ENCODE measurements around the gene SLC26A2.
A peak's percentile ranks its signal among the peaks of the same experiment; 100 is the strongest.
"Not testable (repeated sequence)": the region's sequence is repeated elsewhere in the genome, so short reads cannot be mapped to it uniquely, and the experiment has no call there.

Gene SLC26A2

DNA sequence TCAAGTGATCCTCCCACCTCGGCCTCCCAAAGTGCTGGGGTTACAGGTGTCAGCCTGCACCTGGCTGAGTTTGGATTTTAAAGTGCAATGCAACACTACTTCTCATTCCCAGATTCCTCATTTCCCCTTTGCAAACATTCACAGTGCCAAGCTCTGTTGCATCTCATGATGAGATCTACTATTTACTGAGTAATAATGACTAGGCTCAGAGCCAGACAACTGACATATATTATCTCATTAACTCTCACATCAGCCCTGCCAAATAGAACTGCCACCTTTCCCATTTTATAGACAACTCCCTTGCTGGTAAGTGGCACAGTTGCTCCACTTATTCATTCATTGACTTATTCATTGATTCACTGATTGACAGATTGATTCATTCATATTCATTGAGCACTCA lies 22.9 kb upstream of the SLC26A2 start:
- DNase-seq, result peak in 1 of 2 experiments; percentile 9

DNA sequence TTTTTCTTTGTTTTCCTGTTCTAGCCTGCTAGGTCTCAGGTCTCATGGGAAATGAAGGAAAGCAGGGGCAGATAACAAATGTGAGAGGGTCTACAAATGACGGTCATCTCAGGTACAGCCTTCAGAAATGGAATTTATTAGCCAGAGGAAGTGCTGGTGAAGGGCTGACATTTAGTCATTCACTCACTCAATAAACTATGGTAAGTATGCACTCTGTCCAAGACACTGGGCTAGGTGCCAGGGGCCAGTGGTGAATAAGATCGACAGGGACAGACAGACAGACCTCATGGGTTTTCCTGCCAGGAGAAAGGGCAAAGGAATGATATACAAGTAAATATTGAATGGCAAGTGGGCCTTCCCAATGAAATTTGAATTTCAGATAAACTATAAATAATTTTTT lies 22.3 kb upstream of the SLC26A2 start:
- DNase-seq, result no peak

DNA sequence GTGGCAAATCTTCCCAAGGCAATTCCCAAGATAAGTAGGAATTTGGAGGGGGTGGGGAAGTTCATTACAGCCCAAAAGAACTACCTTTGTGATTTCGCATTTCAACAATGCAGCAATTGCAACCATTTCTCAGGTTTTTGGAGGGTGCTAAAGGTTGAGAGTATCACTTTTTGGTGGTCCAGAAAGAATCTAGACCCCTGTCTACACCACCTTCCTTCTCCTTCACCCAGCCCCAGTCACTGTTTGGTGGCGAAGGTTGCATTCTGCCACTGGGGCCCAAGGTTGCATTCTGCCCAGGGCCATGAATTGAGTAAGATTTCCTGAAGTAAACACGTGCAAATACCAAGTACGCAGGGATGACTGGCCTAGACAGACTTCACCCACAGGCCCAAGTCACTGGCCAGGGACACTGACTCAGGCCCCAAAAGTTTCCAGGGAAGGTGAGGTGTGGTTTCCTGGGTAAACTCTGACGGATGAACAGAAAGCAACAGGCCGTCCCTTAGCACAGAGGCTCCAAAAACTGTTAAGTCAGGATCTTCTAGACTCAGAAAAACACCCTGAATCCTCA lies 21.7 kb upstream of the SLC26A2 start:
- no peak for DNase-seq

DNA sequence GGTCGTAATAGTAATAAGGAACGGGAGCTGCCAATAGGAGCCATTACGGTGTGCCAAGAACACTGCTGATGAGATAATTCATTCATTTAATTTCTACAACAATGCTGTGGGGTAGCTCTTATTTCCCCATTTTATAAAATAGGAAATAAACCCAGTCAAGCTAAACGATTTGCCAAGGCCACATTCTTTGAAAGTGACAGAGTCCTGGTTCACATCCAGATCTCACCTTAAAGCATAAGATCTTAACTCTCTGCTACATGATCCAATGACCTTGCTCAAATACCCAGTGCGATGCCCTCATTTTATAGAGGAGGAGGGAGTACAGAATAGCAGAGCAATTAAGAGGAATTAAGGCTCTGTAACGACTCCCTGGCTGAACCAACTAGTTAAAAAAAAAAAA lies 21.0 kb upstream of the SLC26A2 start:
- DNase-seq, result no peak

DNA sequence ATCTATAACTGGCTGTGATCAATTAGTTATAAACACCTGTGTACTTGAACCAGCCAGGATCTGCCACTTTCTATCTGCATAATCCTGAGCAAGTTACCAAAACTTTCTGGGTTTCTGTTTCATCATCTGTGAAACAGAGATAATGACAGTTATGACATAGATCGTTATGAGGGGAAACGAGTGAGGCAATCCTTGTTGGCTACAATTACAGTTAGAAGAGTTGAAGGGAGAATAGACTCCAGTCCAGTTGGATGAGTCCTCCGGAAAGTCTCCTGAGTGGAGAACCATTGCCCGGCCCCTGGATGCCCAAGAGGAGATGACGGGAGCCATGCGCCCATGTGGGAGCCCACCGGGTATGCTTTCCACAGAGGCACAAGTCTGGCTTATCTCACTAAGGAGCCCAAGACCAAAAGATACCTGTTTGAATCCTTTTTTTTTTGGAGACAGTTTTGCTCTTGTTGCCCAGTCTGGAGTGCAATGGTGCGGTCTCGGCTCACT lies 20.4 kb upstream of the SLC26A2 start:
- no peak for DNase-seq

DNA sequence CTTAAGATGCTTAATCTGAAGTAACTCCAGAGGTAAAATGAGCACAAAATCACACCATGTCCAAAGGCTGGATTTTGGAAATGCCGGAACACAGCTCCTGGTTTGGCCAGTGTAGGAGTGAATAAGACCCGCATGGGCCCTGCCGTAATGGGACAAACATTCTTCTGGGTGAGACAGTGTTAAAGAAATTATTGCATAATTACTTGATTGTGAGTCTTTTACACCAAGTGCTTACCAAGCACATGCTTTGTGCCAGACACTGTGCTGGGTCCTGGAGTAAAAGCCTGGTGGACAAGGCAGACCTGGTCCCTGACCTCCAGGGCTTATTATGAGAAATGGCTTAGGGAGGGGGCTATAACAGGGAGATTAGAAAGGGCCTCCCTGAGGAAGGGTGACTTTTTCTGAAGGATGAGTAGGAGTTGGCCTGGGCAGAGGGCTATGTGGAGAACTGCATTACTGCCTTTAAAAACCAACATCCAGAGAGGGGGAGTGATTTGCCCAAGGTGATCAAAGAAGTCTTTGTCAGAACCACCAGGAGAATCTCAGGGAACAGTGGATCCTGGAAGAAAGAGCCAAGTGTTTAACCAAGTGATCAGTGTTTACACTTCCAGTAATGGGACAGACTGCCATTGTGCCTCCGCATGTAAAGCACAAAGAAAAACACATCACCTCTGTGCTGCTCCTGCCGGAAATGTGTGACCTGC lies 19.5 kb upstream of the SLC26A2 start:
- DNase-seq, result no peak

DNA sequence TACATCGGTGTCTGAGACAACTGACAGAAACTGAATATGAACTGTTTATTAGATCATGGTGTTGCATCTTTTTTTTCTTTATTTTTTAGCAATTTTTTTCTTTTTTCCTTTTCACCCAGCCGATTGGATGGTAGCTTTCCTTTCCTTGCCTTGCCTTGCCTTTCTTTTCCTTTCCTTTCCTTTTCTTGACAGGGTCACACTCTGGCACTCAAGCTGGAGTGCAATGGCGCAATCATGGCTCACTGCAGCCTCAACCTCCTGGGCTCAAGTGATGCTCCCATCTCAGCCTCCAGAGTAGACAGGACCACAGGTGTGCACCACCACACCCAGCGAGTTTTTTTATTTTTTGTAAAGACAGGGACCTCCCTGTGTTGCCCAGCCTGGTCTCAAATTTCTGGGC lies 18.8 kb upstream of the SLC26A2 start:
- DNase-seq, result no peak

DNA sequence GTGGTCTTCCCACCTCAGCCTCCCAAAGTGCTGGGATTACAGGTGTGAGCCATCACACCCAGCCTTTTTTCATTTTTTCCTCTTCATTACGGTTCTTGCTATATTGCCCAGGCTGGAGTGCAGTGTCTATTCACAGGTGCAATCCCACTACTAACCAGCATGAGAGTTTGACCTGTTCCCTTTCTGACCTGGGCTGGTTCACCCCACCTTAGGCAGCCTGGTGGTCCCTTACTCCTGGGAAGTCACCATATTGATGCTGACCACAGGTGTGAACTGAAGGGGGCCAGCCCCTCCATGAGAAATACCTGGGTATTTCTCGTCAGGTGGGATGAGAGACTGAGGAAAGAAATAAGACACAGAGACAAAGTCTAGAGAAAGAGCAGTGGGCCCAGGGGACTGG lies 18.4 kb upstream of the SLC26A2 start:
- DNase-seq, result no peak

DNA sequence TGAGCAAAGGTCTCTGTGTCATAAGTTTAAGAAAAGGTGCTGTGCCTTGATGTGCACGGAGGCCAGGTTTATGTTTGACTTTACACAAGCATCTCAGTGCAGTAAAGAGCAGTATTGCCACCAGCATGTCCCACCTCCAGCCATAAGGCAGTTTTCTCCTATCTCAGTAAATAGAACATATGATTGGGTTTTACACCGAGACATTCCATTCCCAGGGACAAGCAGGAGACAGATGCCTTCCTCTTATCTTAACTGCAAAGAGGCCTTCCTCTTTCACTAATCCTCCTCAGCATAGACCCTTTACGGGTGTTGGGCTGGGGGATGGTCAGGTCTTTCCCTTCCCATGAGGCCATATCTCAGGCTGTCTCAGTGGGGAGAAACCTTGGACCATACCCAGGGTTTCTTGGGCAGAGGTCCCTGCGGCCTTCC lies 17.8 kb upstream of the SLC26A2 start:
- not testable (repeated sequence) for DNase-seq

DNA sequence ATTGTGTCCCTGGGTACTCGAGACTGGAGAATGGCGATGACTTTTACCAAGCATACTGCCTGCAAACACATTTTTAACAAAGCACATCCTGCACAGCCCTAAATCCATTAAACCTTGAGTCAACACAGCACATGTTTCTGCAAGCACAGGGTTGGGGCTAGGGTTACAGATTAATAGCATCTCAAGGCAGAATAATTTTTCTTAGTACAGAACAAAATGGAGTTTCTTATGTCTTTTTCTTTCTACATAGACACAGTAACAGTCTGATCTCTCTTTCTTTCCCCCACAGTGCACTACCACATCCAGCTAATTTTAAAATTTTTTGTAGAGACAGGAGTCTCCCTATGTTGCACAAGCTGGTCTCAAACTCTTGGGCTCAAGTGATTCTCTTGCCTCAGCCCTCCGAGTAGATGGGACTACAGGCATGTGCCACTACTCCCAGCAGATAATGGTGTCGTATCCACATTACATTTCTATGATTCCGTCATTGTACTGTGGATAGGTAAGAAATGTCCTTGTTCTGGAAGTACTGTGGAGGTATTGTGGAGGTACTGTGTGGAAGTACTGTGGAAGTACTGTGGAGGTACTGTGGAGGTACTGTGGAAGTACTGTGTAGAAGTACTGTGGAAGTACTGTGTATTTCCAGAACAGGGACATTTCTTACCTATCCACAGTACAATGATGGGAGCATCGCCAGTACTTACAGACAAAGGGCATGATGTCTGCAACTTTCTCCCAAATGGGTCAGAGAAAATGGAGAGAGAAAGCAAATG lies 17.2 kb upstream of the SLC26A2 start:
- not testable (repeated sequence) for DNase-seq

DNA sequence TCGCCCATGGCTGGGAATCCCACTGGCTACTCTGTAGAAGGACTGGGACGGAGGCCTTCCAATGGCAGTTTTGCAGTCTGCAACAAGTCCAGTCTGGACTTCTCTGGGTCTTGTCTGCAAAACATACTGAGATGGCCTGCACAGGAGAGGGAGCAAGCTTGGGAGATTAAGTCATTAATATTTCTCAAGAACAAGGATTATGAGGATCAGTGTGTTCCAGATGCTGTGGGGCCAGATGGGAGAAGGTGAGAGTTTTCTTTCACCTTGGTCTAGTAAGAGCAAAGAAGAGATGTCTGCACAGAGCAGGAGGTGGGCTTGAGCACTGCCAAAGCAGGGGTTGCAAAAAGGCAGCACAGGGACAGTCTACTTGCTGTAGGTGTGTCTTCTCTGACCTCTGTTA lies 15.9 kb upstream of the SLC26A2 start, which contains the start of gene PDE6A:
Gene PDE6A (minus strand): TSS at position 128 of the 400 bp plus-strand sequence. CDS start 120 bp downstream, at position 8.
- DNase-seq, result no peak

DNA sequence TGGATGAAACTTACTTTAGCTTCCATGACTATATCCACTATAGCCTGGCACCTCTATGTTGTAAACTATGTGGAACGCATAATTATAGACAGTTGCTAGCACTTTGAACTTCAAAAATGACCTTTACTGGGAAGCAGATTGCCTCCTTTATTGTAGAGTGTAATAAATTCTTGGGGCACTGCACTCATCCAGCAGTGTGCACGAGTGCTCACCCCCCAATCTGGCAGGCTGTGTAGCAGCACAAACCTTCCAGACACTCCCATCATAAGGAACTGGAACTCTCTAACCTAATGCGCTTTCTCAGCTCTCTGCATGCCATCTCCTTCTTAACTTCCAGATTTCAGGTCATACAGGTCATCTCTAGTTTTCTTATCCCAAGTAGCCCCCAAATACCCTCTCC lies 14.4 kb upstream of the SLC26A2 start:
- no peak for DNase-seq

DNA sequence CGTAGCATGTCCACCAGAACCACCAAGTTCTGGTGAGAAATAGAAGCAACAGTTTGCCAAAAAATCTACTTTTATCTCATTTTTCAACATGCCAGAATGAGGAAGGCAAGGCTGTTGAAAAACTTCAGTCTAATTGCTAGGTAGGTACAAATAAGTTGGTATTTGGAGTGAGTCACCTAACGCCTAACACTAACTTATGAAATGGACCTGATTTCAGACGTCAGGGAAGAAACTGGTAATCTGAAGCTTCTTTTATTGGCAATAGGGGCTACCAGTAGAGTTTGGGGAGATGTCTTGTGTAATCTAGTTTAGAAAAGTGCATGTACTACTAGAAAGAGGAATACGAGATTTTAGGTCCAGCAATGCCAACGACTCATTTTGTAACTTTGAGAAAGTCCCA lies 11.6 kb upstream of the SLC26A2 start:
- no peak for DNase-seq

DNA sequence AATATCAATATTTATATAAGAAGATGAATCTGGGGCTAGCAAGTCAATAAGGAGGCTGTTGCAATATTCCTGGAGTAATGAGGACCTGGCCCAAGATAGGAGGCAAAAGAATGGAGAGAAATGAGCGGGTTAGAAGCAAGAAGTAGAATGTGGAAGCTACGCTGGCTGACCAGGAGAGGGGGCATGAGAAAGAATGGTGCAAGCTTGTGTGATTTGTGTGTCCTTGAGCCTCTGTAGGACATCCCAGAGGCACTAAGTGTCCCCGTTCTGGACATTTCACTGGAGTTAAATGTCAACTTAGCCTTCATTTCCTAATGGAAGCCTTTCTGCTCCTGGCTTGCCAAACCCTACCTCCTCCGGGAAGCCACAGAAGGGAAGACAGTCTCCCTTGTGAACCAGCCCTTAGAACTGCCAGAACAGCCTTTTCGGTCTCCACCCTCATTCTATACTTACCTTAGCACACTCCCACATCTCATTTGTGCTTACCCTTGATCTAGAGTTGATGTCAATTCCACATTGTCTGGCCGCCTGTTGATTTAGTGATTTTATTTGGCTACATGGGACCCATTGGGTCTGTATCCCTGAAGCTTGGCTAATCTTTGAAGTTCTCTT lies 9.3 kb upstream of the SLC26A2 start:
- DNase-seq, result no peak

DNA sequence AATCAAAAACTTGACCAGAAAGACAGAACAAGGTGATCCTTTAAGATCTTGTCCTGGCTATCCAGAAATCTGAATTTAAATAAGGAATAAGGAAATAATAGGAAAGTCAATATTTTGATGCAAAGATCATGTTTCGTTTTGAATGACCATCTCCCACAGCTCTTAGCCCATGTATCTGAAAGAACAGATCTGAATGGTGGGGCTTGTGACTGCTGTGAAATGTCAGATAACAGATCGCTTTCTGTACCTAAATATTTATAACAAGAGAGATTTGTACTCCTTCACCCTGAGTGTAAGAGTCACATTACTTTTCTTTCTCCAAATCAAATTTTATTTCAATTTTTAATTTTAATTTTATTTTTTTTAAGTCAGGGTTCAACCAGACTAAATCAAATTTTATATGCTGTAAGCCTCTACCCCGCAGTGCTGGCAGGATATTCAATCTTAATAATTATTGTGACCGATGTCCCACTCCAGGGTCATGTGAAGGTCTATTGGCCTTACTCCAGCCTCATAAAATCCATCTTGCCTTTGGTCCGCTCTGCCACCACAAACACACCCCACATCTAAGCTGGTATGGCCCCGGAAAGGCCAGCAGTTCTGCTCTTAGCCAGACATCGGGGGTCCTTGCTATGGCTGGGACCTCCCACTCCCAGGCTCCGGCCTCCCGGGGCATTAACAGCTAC lies 7.0 kb upstream of the SLC26A2 start:
- DNase-seq, result no peak

DNA sequence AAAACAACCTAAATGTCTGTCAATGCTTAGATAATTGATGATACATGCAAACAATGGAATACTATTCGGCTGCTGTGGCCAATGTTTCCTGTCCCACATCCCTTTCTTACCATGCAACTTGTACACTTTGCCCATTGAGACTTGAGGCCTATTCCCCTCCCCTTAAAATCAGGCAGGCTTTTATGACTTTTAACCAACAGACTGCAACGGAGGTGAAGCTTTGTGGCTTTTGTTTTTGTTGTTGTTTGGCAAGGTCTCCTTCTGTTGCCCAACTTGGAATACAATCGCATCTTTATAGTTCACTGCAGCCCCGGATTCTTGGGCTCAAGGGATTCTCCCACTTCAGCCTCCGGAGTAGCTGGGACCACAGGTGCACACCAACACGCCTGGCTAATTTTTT lies 5.8 kb upstream of the SLC26A2 start:
- no peak for DNase-seq

DNA sequence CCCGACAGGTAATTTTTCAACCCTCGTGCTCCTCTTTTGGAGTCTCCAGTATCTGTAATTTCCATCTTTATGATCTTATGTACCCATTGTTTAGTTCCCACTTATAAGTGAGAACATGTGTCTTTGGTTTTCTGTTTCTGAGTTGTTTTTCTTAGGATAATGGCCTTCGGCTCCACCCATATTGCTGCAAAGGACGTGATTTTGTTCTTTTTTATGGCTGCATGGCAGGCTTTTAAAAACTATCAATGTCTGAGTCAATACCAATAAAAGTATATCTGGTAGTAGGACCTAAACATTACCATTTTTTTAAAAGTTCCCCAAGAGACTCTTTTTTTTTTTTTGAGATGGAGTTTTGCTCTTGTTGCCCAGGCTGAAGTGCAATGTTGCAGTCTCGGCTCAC lies 3.9 kb upstream of the SLC26A2 start:
- DNase-seq, result no peak

DNA sequence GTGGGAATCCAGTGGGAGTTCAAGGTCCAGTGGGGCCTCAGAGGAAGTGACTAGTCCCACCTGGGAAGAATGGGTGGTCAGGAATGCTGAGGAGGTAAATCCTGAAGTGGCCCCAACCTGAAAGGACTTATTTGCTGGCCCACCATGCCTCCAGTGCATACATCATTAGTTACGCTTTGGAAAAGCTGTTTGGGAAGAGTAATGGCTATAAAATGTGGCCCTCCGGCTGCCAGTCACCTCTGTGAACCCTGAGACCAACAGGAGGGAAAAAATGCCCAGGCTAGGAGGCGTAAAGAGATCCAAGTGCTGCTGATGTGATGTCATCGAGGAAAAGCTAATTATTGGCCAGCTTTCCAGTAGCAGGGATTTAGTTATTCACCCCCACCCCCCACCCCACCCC lies 2.7 kb upstream of the SLC26A2 start:
- no peak for DNase-seq

DNA sequence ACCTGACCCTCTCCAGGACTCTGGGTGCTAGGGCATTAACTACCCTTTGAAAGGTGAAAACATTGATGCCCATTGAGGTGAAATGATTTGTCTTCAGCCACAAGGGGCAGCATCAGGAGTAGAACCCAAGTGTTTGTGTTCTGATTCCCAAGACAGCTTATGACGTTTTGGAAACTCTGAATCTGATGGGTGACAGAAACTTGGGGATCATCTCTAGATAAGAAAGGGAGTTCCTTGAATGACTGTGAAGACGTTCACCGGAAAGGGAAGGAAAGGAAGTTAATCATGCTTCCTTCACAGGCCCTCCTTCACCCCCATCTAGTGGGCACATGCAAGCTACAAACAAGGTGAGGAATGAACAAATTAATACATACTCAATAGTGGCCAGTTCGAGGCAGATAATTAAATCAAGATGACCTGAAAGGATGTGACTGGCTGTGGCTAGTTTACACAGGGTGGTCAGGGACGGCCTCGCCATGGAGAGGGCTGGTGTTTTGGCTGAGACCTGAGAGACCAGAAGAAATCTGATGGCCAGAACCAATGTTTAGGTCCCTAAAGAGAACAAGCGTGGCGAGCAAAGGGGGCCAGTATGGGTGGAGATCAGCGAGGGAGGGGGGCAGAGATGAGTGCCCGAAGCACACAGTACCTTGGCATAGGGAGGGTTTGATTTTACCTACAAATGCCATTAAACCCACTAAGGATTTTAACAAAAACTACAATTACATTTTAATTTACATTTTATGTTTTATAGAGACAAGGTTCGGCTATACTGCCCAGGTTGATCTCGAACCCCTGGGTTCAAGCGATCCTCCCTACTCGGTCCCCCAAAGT lies 937 bp upstream of the SLC26A2 start:
- DNase-seq, result peak in 1 of 2 experiments; percentile 9

DNA sequence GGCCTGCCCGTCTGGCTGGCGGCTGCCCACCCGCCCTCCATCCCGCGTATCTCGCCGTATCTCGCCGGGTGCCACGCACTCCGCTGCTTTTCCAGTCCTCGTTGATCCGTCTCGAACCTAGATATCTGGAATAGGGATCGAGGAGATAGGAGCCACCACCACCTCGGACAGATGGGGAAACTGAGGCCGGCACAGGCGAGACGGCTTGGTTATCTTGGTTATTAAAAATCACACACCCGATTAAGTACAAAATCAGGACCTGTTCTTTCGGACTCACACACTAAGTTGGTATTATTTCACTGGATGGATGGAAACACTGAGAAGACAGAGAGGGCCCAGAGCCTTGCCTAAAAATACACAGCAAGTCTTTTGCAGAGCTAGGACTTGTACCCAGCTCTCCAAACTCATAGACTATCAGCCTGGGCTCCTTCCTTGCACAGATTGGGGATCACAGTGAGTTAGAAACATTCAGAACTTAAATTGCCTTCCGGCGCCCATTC lies 678 bp downstream of the SLC26A2 start:
- no peak for DNase-seq

DNA sequence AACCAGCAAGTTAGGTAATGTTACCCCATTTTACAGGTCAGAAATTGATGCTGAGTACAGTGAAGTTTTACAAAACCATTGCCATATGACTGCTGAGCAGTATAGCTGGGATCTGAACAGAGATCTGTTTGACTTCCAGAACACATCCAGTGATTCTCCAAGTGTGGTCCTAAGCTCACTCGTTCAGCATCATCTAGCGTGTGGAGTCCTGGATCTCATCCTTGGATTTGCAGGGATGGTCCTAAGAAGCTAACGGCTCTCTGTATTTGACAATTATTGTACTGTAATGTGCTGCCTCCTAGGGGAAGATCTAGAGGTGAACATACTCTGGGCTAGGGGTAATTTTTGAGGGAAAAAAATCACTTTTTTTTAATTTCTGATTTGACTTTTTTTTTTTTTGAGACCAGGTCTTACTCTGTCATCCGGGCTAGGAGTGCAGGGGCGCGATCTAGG lies 1.4 kb downstream of the SLC26A2 start:
- peak in 1 of 2 experiments; percentile 61 for DNase-seq

Measured in NCI-H446 (cell line).